ENCODE measurements around the gene SMIM45.

SMIM45 gene

GRCh38 chr22:41915786-41916493 lies 36.0 kb upstream of the SMIM45 start:
- DNase-seq = no peak

- DNase-seq = no peak
These were observed 35.1 kb upstream of the SMIM45 start for GRCh38 chr22:41916745-41917358.

GRCh38 chr22:41917375-41917902 lies 34.5 kb upstream of the SMIM45 start:
- no peak for DNase-seq

GRCh38 chr22:41917903-41918791 lies 33.8 kb upstream of the SMIM45 start:
- no peak for DNase-seq

- DNase-seq = peak in 2 of 5 donors; percentile 28 to 30
These were observed 32.4 kb upstream of the SMIM45 start for GRCh38 chr22:41919357-41920224.

GRCh38 chr22:41920271-41920976 lies 31.5 kb upstream of the SMIM45 start:
- DNase-seq = no peak

GRCh38 chr22:41922328-41922727 lies 29.6 kb upstream of the SMIM45 start:
- no peak for DNase-seq

GRCh38 chr22:41922940-41923594 lies 28.9 kb upstream of the SMIM45 start:
- no peak for DNase-seq

- DNase-seq = no peak
These were observed 28.2 kb upstream of the SMIM45 start for GRCh38 chr22:41923595-41924276.

GRCh38 chr22:41925783-41926460 lies 26.0 kb upstream of the SMIM45 start:
- peak; percentile 59 to 76 (median 70) for DNase-seq

GRCh38 chr22:41927813-41928212 lies 24.1 kb upstream of the SMIM45 start:
- DNase-seq = no peak

GRCh38 chr22:41928593-41929417 lies 23.1 kb upstream of the SMIM45 start:
- no peak for DNase-seq

- no peak for DNase-seq
These were observed 22.5 kb upstream of the SMIM45 start for GRCh38 chr22:41929418-41929810.

GRCh38 chr22:41931701-41932269 lies 20.2 kb upstream of the SMIM45 start:
- no peak for DNase-seq

- DNase-seq = no peak
These were observed 19.6 kb upstream of the SMIM45 start for GRCh38 chr22:41932353-41932752.

- no peak for DNase-seq
These were observed 18.4 kb upstream of the SMIM45 start for GRCh38 chr22:41933411-41934177.

GRCh38 chr22:41934284-41935014 lies 17.5 kb upstream of the SMIM45 start:
- DNase-seq = no peak
